ENCODE measurements around the gene CD300E.

Gene CD300E

DNA sequence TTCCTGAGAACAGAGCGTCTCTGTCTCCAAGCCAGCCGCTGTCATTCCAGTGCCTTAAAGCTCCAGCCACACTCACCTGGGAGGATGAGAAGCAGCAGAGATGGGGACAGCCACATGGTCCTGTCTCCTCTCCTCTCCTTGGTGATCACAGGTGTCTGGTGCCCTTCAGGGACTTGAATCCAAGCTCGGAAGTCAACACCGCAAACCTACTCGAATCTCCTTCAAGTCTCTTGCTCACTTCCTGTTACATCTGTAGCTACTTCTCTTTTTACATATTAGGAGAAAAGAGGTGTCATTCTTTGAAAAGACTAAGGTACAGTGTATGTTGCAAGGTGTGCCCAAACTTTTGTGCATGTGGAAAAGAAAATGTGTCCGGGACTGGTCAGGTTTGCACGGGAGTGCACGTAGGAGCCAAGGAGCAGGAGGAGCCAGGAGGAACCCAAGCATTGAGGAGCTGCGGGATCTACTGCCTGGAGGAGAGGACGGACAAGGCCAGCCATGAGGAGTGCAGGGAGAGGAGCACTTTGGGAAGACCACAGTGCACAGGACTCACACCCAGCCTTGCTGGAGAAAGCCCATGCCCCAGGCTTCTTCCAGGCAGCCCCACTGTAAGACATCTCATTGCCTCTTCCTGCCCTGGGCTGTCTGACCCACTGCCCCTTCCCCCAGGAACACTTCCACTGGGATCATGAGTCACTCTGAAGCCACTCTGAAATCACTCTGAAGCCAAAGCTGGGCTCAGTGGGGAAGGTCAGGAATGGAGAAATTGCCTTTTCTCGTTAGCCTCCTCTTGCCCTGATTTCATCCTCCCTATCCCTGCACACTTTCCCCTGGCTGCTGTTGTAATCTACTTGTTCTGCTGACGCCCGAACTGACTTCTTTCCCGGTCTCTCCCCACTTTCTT, 31.2 kb downstream of the CD300E start, which contains the start of gene CD300LD:
CD300LD (minus strand) TSS at position 197 of the 904 bp plus-strand sequence; CDS start at position 116, 81 bp downstream.
- TF ChIP-seq, protein P1, sequence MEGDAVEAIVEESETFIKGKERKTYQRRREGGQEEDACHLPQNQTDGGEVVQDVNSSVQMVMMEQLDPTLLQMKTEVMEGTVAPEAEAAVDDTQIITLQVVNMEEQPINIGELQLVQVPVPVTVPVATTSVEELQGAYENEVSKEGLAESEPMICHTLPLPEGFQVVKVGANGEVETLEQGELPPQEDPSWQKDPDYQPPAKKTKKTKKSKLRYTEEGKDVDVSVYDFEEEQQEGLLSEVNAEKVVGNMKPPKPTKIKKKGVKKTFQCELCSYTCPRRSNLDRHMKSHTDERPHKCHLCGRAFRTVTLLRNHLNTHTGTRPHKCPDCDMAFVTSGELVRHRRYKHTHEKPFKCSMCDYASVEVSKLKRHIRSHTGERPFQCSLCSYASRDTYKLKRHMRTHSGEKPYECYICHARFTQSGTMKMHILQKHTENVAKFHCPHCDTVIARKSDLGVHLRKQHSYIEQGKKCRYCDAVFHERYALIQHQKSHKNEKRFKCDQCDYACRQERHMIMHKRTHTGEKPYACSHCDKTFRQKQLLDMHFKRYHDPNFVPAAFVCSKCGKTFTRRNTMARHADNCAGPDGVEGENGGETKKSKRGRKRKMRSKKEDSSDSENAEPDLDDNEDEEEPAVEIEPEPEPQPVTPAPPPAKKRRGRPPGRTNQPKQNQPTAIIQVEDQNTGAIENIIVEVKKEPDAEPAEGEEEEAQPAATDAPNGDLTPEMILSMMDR (IDR thresholded peaks at IDR 0.05; ENCODE audit: insufficient read depth, low read depth, low read length, missing control alignments), result no peak
- DNase-seq (ENCODE audit: low read depth), result no peak

DNA sequence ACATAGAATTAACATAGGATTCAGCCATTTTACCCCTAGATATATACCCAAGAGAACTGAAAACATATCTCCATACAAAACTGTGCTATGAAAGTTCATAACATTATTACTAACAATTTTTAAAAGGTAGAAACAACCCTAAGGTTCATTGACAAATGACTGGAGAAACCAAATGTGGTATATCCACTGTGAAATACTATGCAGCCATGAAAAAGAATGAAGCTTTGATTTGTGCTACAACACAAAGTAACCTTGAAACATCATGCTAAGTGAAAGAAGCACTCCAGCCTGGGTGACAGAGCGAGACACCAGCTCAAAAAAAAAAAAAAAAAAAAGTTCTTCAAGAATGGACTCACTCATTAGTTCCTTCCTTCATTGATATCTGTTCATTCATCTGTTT, 32.0 kb downstream of the CD300E start:
- no peak for DNase-seq (ENCODE audit: low read depth)
- TF ChIP-seq, protein P1 (IDR thresholded peaks at IDR 0.05; ENCODE audit: insufficient read depth, low read depth, low read length, missing control alignments), result no peak
- no peak overlapping the region for H3K4me3 ChIP-seq (ENCODE audit: low read length)

More for the DNA sequence above, 31.2 kb downstream of the CD300E start, which contains the start of gene CD300LD:
- H3K4me3 ChIP-seq (ENCODE audit: low read length), result no peak within 1 kb of the TSS

DNA sequence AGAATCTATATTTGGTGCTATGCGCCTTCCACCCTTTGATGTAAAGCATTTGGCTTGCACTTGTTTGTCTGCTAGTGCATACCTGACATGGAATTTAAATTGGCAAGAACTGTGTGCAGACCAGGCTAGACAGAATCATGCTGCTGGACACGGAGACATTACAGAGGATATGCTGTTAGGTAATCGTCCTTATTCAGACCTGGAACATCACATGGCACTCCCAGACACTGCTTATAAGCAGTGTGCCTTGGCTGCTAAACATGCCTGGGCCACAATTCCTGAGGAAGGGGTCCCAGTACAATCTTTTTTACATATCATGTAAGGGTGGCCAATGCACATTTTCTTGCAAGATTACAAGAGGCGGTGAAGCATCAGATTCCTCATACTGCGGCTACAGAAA, 37.8 kb downstream of the CD300E start:
- DNase-seq (ENCODE audit: low read depth), result no peak
- H3K4me3 ChIP-seq (ENCODE audit: low read length), result no peak overlapping the region
- TF ChIP-seq, protein P1 (IDR thresholded peaks at IDR 0.05; ENCODE audit: insufficient read depth, low read depth, low read length, missing control alignments), result no peak

DNA sequence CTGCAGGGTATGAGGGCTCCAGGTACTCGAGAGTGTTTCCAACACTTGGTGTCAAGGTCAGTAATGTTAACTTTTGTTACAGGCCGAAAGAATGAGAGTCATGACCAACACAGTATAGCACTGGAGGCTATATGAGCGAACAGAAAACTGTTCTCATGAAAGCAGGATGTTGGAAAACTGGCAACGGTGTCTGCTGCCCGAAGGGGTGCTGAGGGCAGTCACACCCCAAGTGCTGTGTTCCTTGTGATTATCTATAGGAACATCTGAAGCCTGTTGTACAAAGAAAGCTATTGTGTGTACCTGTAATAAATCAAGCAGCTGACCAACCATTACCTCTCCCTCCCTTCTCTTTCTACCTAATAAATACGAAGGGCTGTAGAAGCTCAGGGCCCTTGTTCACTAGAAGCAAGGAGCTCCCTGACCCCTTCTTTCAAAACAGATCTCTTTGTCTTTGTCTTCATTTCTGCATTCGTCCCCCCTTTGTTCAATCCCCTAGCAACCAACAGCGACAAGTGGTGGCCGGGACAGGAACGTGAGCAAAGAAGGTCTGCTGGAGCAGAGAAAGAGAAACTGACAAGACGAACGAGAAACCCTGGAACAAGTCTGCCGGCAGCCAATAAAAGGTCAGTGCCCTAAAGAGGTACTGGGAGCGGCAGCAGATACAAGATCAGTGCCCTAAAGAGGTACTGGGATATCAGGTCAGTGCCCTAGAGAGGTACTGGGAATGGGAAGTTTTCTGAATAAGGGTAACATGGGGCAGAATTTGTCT, 39.1 kb downstream of the CD300E start:
- no peak for DNase-seq (ENCODE audit: low read depth)
- no peak overlapping the region for H3K4me3 ChIP-seq (ENCODE audit: low read length)
- TF ChIP-seq, protein P1 (IDR thresholded peaks at IDR 0.05; ENCODE audit: insufficient read depth, low read depth, low read length, missing control alignments), result no peak

DNA sequence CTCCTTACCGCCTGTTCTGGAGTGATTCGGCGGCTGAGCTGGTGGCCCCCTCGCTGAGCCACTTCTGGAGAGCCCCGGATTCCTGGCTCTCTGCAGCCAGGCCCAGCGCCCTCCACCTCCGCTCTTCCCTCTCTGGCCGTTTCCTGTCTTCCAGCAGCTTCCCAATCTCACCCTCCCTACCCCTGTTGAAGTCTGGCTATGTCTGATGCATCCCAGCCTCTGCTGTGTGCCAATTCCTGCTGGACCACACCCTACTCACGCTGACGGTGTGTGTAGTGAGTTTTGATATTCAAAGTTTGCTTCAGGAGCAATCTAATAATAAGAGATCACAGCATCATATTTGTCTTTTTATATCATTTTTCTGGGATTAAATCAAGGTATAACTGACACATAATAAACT, 40.9 kb downstream of the CD300E start:
- H3K4me3 ChIP-seq (ENCODE audit: low read length), result no peak overlapping the region
- TF ChIP-seq, protein P1 (IDR thresholded peaks at IDR 0.05; ENCODE audit: insufficient read depth, low read depth, low read length, missing control alignments), result no peak
- DNase-seq (ENCODE audit: low read depth), result no peak

DNA sequence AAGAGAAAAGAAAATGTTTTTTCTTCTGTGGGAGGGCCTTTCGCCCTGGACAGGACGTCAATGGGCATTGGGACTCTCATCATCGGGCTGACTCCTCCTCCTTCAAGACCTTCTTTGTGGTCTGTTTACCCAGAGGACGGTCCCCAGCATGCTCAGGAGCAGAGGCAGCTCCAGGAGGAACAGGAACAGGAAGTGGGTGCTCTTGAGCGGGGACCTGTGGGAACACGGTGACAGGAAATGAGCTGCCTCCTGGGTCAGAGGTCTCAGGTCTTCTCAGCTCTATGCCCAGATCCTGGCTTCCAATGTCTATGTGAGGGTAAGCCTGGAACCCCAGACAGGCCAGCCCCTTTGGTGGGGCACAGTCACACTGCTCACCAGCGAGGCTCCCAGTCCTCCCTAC, 43.6 kb downstream of the CD300E start:
- TF ChIP-seq, protein P1 (IDR thresholded peaks at IDR 0.05; ENCODE audit: insufficient read depth, low read depth, low read length, missing control alignments), result no peak
- no peak overlapping the region for H3K4me3 ChIP-seq (ENCODE audit: low read length)
- no peak for DNase-seq (ENCODE audit: low read depth)

Measured in epithelial cell of esophagus (primary cell).